HepG2 (cell line): Measurements from ENCODE around the gene PDE4D.

Source experiments
- CTCF ChIP-seq: sonication (generic); formaldehyde crosslinking; IDR thresholded peaks from 2 replicates; pipeline ENCODE4 v1.5.0; 2020; ENCODE audit warnings: mild to moderate bottlenecking, missing genetic modification reagents, moderate library complexity
- EP300 ChIP-seq, 3 experiments: sonication (generic) in 1 of 3; formaldehyde crosslinking in 1 of 3; IDR thresholded peaks; 2 replicates each; pipeline versions ENCODE4 v1.5.1 to v1.6.1; 2011 to 2020; ENCODE audit warnings: low read depth in 2 of 3, low read length in 2 of 3, borderline replicate concordance in 1 of 3, improper control_type of control experiment in 1 of 3, mild to moderate bottlenecking in 1 of 3, missing genetic modification reagents in 1 of 3, moderate library complexity in 1 of 3
- GABPA ChIP-seq, 2 experiments: IDR thresholded peaks; 2 replicates each; pipeline ENCODE4 v1.6.1; 2011 to 2016; ENCODE audit warnings: low read depth in 2 of 2, low read length in 1 of 2, missing biosample characterization in 1 of 2, missing genetic modification characterization in 1 of 2
- KLF13 ChIP-seq: sonication (generic); formaldehyde crosslinking; IDR thresholded peaks from 2 replicates; pipeline ENCODE4 v1.4.0; 2020; ENCODE audit warnings: mild to moderate bottlenecking, missing genetic modification reagents
- NCOA2 ChIP-seq: sonication (generic); formaldehyde crosslinking; IDR thresholded peaks from 2 replicates; pipeline ENCODE4 v1.8.0; 2022; ENCODE audit warnings: inconsistent platforms
- PATZ1 ChIP-seq: sonication (generic); formaldehyde crosslinking; IDR thresholded peaks from 2 replicates; pipeline ENCODE4 v1.4.0; 2020; ENCODE audit warnings: missing genetic modification reagents
- RFX3 ChIP-seq: IDR thresholded peaks from 2 replicates; pipeline ENCODE4 v1.6.1; 2016; ENCODE audit warnings: missing biosample characterization, missing genetic modification reagents
- ZFP1 ChIP-seq: IDR thresholded peaks from 2 replicates; pipeline ENCODE4 v1.6.1; 2016
- ZNF776 ChIP-seq: sonication (generic); formaldehyde crosslinking; IDR thresholded peaks from 2 replicates; pipeline ENCODE4 v1.4.0; 2020; ENCODE audit warnings: mild to moderate bottlenecking, missing genetic modification reagents

- TF ChIP-seq GABPA (IDR thresholded peaks at IDR 0.05; ENCODE audit: low read depth, low read length) = no peak
- TF ChIP-seq GABPA (CRISPR knock-in tag; IDR thresholded peaks at IDR 0.05; ENCODE audit: low read depth) = no peak
- TF ChIP-seq ZNF776 = no peak
- no peak for TF ChIP-seq PATZ1 (CRISPR knock-in tag)
- TF ChIP-seq ZFP1 (CRISPR knock-in tag) = no peak
- TF ChIP-seq RFX3 (CRISPR knock-in tag) = no peak
- no peak for TF ChIP-seq CTCF
- no peak for TF ChIP-seq NCOA2
- TF ChIP-seq EP300 (IDR thresholded peaks at IDR 0.05; ENCODE audit: low read depth in 2 of 2, low read length in 2 of 2) = no peak
- no peak for TF ChIP-seq EP300 (CRISPR knock-in tag; IDR thresholded peaks at IDR 0.05; ENCODE audit: borderline replicate concordance)
- no peak for TF ChIP-seq KLF13
Measured at GRCh38 chr5:59040024-59040803, 853.3 kb downstream of the PDE4D start.
